Trophoblast cell (in vitro differentiated cells and primary cell): Measurements from ENCODE around the gene SPTLC3.

Source experiments
- DNase-seq, 2 donors: peaks; one replicate each; pipeline ENCODE4 v3.0.0-alpha.2; 2016
- H2AFZ ChIP-seq: 2 replicates; pipeline ENCODE4 v1.6.1; 2013; ENCODE audit warnings: low read length, moderate library complexity, mild to moderate bottlenecking; ENCODE audit not compliant: insufficient read depth, poor library complexity
- H2AK5ac ChIP-seq: 2 replicates; pipeline ENCODE4 v1.6.1; 2013; ENCODE audit warnings: mild to moderate bottlenecking, low read length
- H2BK120ac ChIP-seq: 2 replicates; pipeline ENCODE4 v1.6.1; 2013; ENCODE audit warnings: low read length, mild to moderate bottlenecking, moderate library complexity; ENCODE audit not compliant: insufficient read depth, poor library complexity
- H2BK12ac ChIP-seq: 2 replicates; pipeline ENCODE4 v1.6.1; 2013; ENCODE audit warnings: mild to moderate bottlenecking, low read length, moderate library complexity
- H2BK5ac ChIP-seq: 2 replicates; pipeline ENCODE4 v1.6.1; 2013; ENCODE audit warnings: low read length, low read depth, moderate library complexity, mild to moderate bottlenecking; ENCODE audit not compliant: poor library complexity
- H3K14ac ChIP-seq: 2 replicates; pipeline ENCODE4 v1.6.1; 2013; ENCODE audit warnings: mild to moderate bottlenecking, low read length
- H3K18ac ChIP-seq: 2 replicates; pipeline ENCODE4 v1.6.1; 2013; ENCODE audit warnings: mild to moderate bottlenecking, low read length
- H3K23ac ChIP-seq: 2 replicates; pipeline ENCODE4 v1.6.1; 2013; ENCODE audit warnings: low read length
- H3K27ac ChIP-seq: 2 replicates; pipeline ENCODE4 v1.5.1; 2013; ENCODE audit warnings: low read depth, mild to moderate bottlenecking, inconsistent platforms, low read length, moderate library complexity
- H3K27me3 ChIP-seq: 2 replicates; pipeline ENCODE4 v1.6.1; 2013; ENCODE audit warnings: inconsistent platforms, mild to moderate bottlenecking, low read length, moderate library complexity; ENCODE audit not compliant: insufficient read depth
- H3K36me3 ChIP-seq, 2 experiments: 1 replicate in 1 of 2; 2 replicates in 1 of 2; pipeline ENCODE4 v1.6.1; 2013; ENCODE audit warnings: low read length in 2 of 2, mild to moderate bottlenecking in 2 of 2, moderate library complexity in 1 of 2; ENCODE audit not compliant: insufficient read depth in 2 of 2, control insufficient read depth in 1 of 2
- H3K4ac ChIP-seq: 2 replicates; pipeline ENCODE4 v1.6.1; 2013; ENCODE audit warnings: low read depth, mild to moderate bottlenecking, low read length, moderate library complexity
- H3K4me1 ChIP-seq, 2 experiments: 1 replicate in 1 of 2; 2 replicates in 1 of 2; pipeline ENCODE4 v1.6.1; 2013; ENCODE audit warnings: low read length in 2 of 2, mild to moderate bottlenecking in 2 of 2, moderate library complexity in 1 of 2; ENCODE audit not compliant: insufficient read depth in 2 of 2, control insufficient read depth in 1 of 2
- H3K4me2 ChIP-seq: 2 replicates; pipeline ENCODE4 v1.6.1; 2013; ENCODE audit warnings: inconsistent platforms, mild to moderate bottlenecking, low read length, moderate library complexity
- H3K4me3 ChIP-seq: 2 replicates; pipeline ENCODE4 v1.5.1; 2013; ENCODE audit warnings: mild to moderate bottlenecking, low read depth, low read length, inconsistent platforms
- H3K79me1 ChIP-seq: one replicate; pipeline ENCODE4 v1.6.1; 2013; ENCODE audit warnings: low read length
- H3K79me2 ChIP-seq: 2 replicates; pipeline ENCODE4 v1.6.1; 2013; ENCODE audit warnings: low read length, mild to moderate bottlenecking; ENCODE audit not compliant: control insufficient read depth, insufficient read depth, poor library complexity
- H3K9ac ChIP-seq: 2 replicates; pipeline ENCODE4 v1.6.1; 2013; ENCODE audit warnings: mild to moderate bottlenecking, low read length
- H3K9me3 ChIP-seq: 2 replicates; pipeline ENCODE4 v1.6.1; 2013; ENCODE audit warnings: low read depth, mild to moderate bottlenecking, control low read depth, inconsistent platforms, low read length; ENCODE audit not compliant: insufficient read depth
- H4K12ac ChIP-seq: 2 replicates; pipeline ENCODE4 v1.6.1; 2013; ENCODE audit warnings: low read depth, mild to moderate bottlenecking, low read length, moderate library complexity
- H4K8ac ChIP-seq: 2 replicates; pipeline ENCODE4 v1.6.1; 2013; ENCODE audit warnings: low read depth, mild to moderate bottlenecking, low read length, moderate library complexity
- H4K91ac ChIP-seq: one replicate; pipeline ENCODE4 v1.6.1; 2013; ENCODE audit warnings: low read depth, mild to moderate bottlenecking, low read length, moderate library complexity
- WGBS: extraction: QIAGEN DNeasy Blood & Tissue Kit; methylation state at CpG from one replicate; pipeline ENCODE4 v1.1.7; 2013; ENCODE audit warnings: missing lambda C conversion rate; ENCODE audit not compliant: insufficient read length, insufficient coverage; ENCODE audit errors: extremely low coverage; 5-methylcytosine and 5-hydroxymethylcytosine counted together

Gene SPTLC3

DNA sequence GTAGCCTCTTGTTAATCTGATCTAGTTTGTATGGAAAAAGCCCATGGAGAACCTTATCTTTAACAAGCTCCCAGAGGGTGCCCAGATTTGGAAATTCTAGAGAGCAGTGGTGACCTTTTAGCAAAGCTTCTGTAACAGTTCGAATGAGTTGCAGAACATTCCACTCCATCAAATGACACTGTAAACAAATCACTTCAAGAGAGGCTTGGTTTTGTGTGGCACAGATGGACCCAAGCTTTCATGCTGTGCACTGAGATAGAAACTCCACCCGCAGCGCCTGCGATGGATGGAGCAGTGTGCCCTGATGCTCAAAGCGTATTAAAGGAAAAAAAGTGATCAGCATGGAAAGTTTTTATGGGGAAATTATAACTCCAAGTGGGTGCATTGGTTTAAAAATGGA is 157.2 kb downstream of the SPTLC3 start:
- Histone ChIP-seq H4K8ac (no peak overlapping the region), H4K12ac (no peak overlapping the region), H3K4me1 (no peaks in the 10 kb centered on the region), H3K79me2 (no peaks in the 10 kb centered on the region), H3K18ac (no peak overlapping the region), H4K91ac (no peak overlapping the region), H3K4me3 (no peak overlapping the region), H3K23ac (no peak overlapping the region), H2BK5ac (no peak overlapping the region), H3K4ac (no peak overlapping the region), H2BK120ac (no peak overlapping the region), H3K27me3 (no peaks in the 10 kb centered on the region), H3K36me3 (no peaks in the 10 kb centered on the region), H3K9me3 (no peaks in the 10 kb centered on the region), H2AFZ (no peak overlapping the region), H3K14ac (no peak overlapping the region), H3K4me2 (no peak overlapping the region), H3K79me1 (no peaks in the 10 kb centered on the region), H2AK5ac (no peak overlapping the region), H2BK12ac (no peak overlapping the region), H3K27ac (no peak overlapping the region), H3K9ac (no peak overlapping the region)
- no CpG with 5 or more reads among the region's 5 CpGs for WGBS
- DNase-seq = no peak

- Histone ChIP-seq H4K12ac (no peak overlapping the region), H3K23ac (no peak overlapping the region), H2AK5ac (no peak overlapping the region), H3K27me3 (no peaks in the 10 kb centered on the region), H3K4me2 (no peak overlapping the region), H4K91ac (no peak overlapping the region), H3K18ac (no peak overlapping the region), H2BK12ac (no peak overlapping the region), H2BK5ac (no peak overlapping the region), H3K4me1 (no peaks in the 10 kb centered on the region), H3K4me3 (no peak overlapping the region), H3K4ac (no peak overlapping the region), H3K14ac (no peak overlapping the region), H2BK120ac (no peak overlapping the region), H2AFZ (no peak overlapping the region), H4K8ac (no peak overlapping the region), H3K9me3 (no peaks in the 10 kb centered on the region), H3K9ac (no peak overlapping the region), H3K79me1 (no peaks in the 10 kb centered on the region), H3K36me3 (no peaks in the 10 kb centered on the region), H3K27ac (no peak overlapping the region), H3K79me2 (no peaks in the 10 kb centered on the region)
- DNase-seq = no peak
- WGBS = no CpG with 5 or more reads among the region's 3 CpGs
Measured at GRCh38 chr20:13166437-13166836, 157.7 kb downstream of the SPTLC3 start.

GRCh38 chr20:13169086-13169485 is 160.3 kb downstream of the SPTLC3 start:
- DNase-seq = peak in 1 of 2 donors; percentile 65
- no CpG with 5 or more reads among the region's 1 CpG for WGBS
- peaks cover 0 to 3% of the 10 kb centered on the region in 2 experiments for H3K4me1 ChIP-seq
- no peak overlapping the region for H3K4me2 ChIP-seq
- H3K4ac ChIP-seq = no peak overlapping the region
- no peak overlapping the region for H2AK5ac ChIP-seq
- no peak overlapping the region for H2BK12ac ChIP-seq
- no peak overlapping the region for H2BK5ac ChIP-seq
- H3K79me1 ChIP-seq = no peaks in the 10 kb centered on the region
- no peak overlapping the region for H3K14ac ChIP-seq
- H4K8ac ChIP-seq = no peak overlapping the region
- no peaks in the 10 kb centered on the region for H3K36me3 ChIP-seq
- H3K4me3 ChIP-seq = no peak overlapping the region
- H3K18ac ChIP-seq = no peak overlapping the region
- no peak overlapping the region for H3K23ac ChIP-seq
- H2AFZ ChIP-seq = no peak overlapping the region
- H3K27ac ChIP-seq = no peak overlapping the region
- H3K79me2 ChIP-seq = no peaks in the 10 kb centered on the region
- H2BK120ac ChIP-seq = no peak overlapping the region
- H4K12ac ChIP-seq = no peak overlapping the region
- no peak overlapping the region for H4K91ac ChIP-seq
- no peak overlapping the region for H3K9ac ChIP-seq
- no peaks in the 10 kb centered on the region for H3K9me3 ChIP-seq
- no peaks in the 10 kb centered on the region for H3K27me3 ChIP-seq

DNA sequence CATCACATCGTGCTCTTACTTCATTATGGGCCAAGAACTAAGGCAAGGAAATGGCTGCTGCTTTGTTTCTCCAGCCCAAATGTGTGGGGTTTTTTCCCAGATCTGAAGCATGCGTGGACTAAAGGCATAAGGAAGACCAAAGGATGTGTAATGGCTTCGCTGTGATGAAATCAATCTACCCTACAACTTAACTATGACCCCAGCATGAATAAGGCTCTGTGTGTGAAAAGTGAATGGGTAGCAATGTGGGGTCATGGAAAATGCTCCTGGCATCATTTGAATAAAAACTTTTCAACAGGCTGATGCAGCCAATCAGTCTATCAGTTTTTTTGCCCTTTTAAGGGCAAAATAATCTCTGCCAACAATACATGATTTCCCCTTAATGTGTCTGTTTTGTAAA is 162.0 kb downstream of the SPTLC3 start:
- DNase-seq = no peak
- Histone ChIP-seq H4K8ac (no peak overlapping the region), H3K4me1 (peaks cover 0 to 3% of the 10 kb centered on the region in 2 experiments), H3K27me3 (no peaks in the 10 kb centered on the region), H2BK5ac (no peak overlapping the region), H3K79me2 (no peaks in the 10 kb centered on the region), H2AFZ (no peak overlapping the region), H3K27ac (no peak overlapping the region), H3K14ac (no peak overlapping the region), H4K12ac (no peak overlapping the region), H3K18ac (no peak overlapping the region), H3K4ac (no peak overlapping the region), H2BK120ac (no peak overlapping the region), H3K79me1 (no peaks in the 10 kb centered on the region), H3K23ac (no peak overlapping the region), H2AK5ac (no peak overlapping the region), H3K9me3 (no peaks in the 10 kb centered on the region), H4K91ac (no peak overlapping the region), H2BK12ac (no peak overlapping the region), H3K4me3 (no peak overlapping the region), H3K9ac (no peak overlapping the region), H3K4me2 (no peak overlapping the region), H3K36me3 (no peaks in the 10 kb centered on the region)
- WGBS = no CpG with 5 or more reads among the region's 3 CpGs
